Measurements from ENCODE around the gene FOXP1.

Gene FOXP1

DNA sequence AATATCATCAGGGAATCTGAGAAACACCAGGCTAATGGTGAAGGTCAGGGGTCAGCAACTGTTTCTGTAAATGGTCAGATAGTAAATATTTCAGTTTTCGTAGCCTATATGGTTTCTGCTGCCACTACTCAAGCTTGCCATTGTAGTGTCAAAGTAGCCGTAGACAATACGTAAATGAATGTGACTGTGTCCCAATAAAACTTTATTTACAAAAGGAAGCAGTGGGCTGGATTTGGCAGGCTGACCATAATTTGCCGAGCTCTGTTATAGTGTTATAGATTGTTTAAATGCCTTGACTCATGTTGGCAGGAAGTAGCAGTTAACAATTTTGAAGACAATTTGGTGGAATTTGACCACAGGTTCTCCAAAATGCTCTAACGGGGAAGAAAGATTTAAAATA lies 548.2 kb downstream of the FOXP1 start:
- H3K4me3 ChIP-seq (ENCODE audit: low read depth, low read length), result no peak overlapping the region
- peaks cover 23% of the 10 kb centered on the region for H3K4me1 ChIP-seq (ENCODE audit: control insufficient read depth, insufficient read depth, low read length)
- no peaks in the 10 kb centered on the region for H3K27me3 ChIP-seq (ENCODE audit: control insufficient read depth, insufficient read depth, low read length)
- H3K9ac ChIP-seq (ENCODE audit: low read depth, low read length), result no peak overlapping the region
- no peak overlapping the region for H3K27ac ChIP-seq (ENCODE audit: low read depth, low read length)
- H3K9me3 ChIP-seq (ENCODE audit: control insufficient read depth, insufficient read depth, low read length), result no peaks in the 10 kb centered on the region
- H3K36me3 ChIP-seq (ENCODE audit: control insufficient read depth, insufficient read depth, low read length), result peaks cover 15% of the 10 kb centered on the region; the same call in 1 of the 2 replicates

DNA sequence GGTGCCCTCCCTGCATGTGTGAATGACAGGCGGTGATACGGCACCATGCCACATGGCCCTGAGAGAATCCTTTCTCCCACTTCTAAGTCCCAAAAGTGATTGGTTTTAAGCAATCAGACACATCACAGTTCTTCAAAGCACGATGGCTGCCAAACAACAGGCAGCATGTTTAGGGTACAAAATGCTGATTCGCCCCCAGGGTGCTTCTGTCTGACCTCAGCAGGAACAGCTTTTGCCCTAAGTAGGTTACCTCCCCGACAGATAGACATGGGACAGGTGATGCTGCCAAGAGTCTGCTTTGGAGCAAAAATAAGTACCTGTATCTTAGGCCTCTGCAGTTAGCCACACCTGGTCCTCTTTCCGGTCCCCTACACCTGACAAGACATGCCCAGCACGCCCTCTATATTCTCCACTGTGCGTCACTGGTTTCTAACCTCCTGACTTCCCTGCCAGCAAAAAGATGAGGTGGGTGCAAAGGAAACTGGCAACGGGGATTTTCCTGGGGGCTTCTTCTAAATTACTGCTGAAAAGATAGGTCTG lies 549.8 kb downstream of the FOXP1 start:
- Histone ChIP-seq H3K9ac (ENCODE audit: low read depth, low read length) (no peak overlapping the region), H3K9me3 (ENCODE audit: control insufficient read depth, insufficient read depth, low read length) (no peaks in the 10 kb centered on the region), H3K27ac (ENCODE audit: low read depth, low read length) (no peak overlapping the region), H3K4me1 (ENCODE audit: control insufficient read depth, insufficient read depth, low read length) (peaks cover 23% of the 10 kb centered on the region), H3K36me3 (ENCODE audit: control insufficient read depth, insufficient read depth, low read length) (peaks cover under 1% of the 10 kb centered on the region; the same call in 1 of the 2 replicates), H3K27me3 (ENCODE audit: control insufficient read depth, insufficient read depth, low read length) (no peaks in the 10 kb centered on the region), H3K4me3 (ENCODE audit: low read depth, low read length) (no peak overlapping the region)

DNA sequence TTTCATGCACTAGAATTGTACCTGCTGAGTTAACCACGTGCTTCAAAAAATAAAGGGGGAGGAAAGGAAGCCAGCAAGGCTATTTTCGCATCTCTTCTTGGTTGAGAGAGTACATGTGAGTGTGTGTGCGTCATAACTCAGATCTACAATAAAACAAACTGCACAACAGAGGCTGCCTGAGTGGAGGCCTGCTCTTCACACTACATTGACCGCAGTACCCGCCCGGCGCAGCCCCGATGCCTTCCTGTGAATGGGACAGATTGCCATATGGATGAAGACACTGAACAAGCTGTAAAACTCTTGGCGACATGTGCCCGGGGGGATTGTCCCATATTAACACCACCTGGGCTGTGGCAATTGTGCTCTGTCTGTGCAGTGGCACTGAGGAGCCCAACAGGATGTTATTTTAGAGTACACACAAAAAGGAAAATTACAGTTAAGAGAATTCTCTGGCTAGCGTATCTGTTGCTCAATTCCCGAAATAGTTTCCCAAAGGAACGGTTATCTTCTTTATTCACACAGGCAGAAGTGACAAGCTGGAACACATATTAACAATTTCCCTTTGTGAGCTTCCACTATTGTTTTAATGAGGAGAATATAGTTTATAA lies 551.5 kb downstream of the FOXP1 start:
- H3K36me3 ChIP-seq (ENCODE audit: control insufficient read depth, insufficient read depth, low read length), result no peaks in the 10 kb centered on the region
- H3K4me3 ChIP-seq (ENCODE audit: low read depth, low read length), result no peak overlapping the region
- H3K9me3 ChIP-seq (ENCODE audit: control insufficient read depth, insufficient read depth, low read length), result no peaks in the 10 kb centered on the region
- peaks cover 23% of the 10 kb centered on the region for H3K4me1 ChIP-seq (ENCODE audit: control insufficient read depth, insufficient read depth, low read length)
- no peak overlapping the region for H3K9ac ChIP-seq (ENCODE audit: low read depth, low read length)
- no peak overlapping the region for H3K27ac ChIP-seq (ENCODE audit: low read depth, low read length)
- H3K27me3 ChIP-seq (ENCODE audit: control insufficient read depth, insufficient read depth, low read length), result no peaks in the 10 kb centered on the region

DNA sequence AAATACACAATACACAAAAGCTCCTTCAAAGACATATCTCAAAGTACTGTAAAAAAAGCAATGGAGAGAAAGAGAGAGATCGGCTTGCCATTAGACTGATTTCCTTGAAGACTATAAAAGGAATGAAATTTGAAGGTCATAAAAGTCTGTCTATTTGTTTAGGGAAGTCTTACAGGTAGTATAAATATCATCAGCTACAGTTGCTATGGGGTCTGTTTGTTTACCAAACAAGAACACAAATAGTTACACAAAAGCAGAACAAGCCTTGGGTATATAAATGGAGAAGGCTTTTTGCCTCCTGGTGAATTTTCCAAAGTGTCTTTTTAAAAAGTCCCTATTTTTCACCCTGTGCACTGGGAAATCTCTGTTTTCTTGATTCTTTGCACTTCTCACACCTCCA lies 552.3 kb downstream of the FOXP1 start:
- no peak overlapping the region for H3K9ac ChIP-seq (ENCODE audit: low read depth, low read length)
- no peak overlapping the region for H3K4me3 ChIP-seq (ENCODE audit: low read depth, low read length)
- H3K27ac ChIP-seq (ENCODE audit: low read depth, low read length), result no peak overlapping the region
- H3K27me3 ChIP-seq (ENCODE audit: control insufficient read depth, insufficient read depth, low read length), result no peaks in the 10 kb centered on the region
- peaks cover 23% of the 10 kb centered on the region for H3K4me1 ChIP-seq (ENCODE audit: control insufficient read depth, insufficient read depth, low read length)
- no peaks in the 10 kb centered on the region for H3K9me3 ChIP-seq (ENCODE audit: control insufficient read depth, insufficient read depth, low read length)
- H3K36me3 ChIP-seq (ENCODE audit: control insufficient read depth, insufficient read depth, low read length), result no peaks in the 10 kb centered on the region

DNA sequence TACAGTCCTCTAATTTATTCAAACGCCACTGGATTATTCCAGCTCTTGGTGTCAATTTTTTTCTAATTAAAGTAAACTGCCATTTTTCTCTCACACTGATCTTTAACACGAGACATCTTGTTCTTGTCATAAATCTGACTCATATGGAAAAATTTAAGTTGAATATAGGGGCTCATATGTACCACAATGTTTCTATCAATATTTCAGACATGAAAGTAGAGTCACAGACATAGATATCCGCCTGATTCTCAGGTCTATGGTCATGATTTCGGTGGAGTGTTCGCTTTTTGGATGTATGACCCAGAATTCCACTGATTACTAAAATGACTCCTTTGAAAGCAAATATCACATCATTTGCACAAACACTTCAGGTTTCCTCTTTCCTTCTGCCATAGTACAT lies 552.8 kb downstream of the FOXP1 start:
- H3K9ac ChIP-seq (ENCODE audit: low read depth, low read length), result no peak overlapping the region
- H3K4me3 ChIP-seq (ENCODE audit: low read depth, low read length), result no peak overlapping the region
- no peaks in the 10 kb centered on the region for H3K27me3 ChIP-seq (ENCODE audit: control insufficient read depth, insufficient read depth, low read length)
- H3K9me3 ChIP-seq (ENCODE audit: control insufficient read depth, insufficient read depth, low read length), result no peaks in the 10 kb centered on the region
- H3K27ac ChIP-seq (ENCODE audit: low read depth, low read length), result no peak overlapping the region
- peaks cover 23% of the 10 kb centered on the region for H3K4me1 ChIP-seq (ENCODE audit: control insufficient read depth, insufficient read depth, low read length)
- H3K36me3 ChIP-seq (ENCODE audit: control insufficient read depth, insufficient read depth, low read length), result no peaks in the 10 kb centered on the region

GRCh38 chr3:71029770-71030169 lies 553.8 kb downstream of the FOXP1 start:
- no peaks in the 10 kb centered on the region for H3K9me3 ChIP-seq (ENCODE audit: control insufficient read depth, insufficient read depth, low read length)
- H3K4me3 ChIP-seq (ENCODE audit: low read depth, low read length), result no peak overlapping the region
- H3K27ac ChIP-seq (ENCODE audit: low read depth, low read length), result no peak overlapping the region
- no peak overlapping the region for H3K9ac ChIP-seq (ENCODE audit: low read depth, low read length)
- H3K4me1 ChIP-seq (ENCODE audit: control insufficient read depth, insufficient read depth, low read length), result peaks cover 23% of the 10 kb centered on the region
- no peaks in the 10 kb centered on the region for H3K36me3 ChIP-seq (ENCODE audit: control insufficient read depth, insufficient read depth, low read length)
- H3K27me3 ChIP-seq (ENCODE audit: control insufficient read depth, insufficient read depth, low read length), result no peaks in the 10 kb centered on the region

- H3K9ac ChIP-seq (ENCODE audit: low read depth, low read length), result no peak overlapping the region
- no peaks in the 10 kb centered on the region for H3K27me3 ChIP-seq (ENCODE audit: control insufficient read depth, insufficient read depth, low read length)
- no peak overlapping the region for H3K27ac ChIP-seq (ENCODE audit: low read depth, low read length)
- no peaks in the 10 kb centered on the region for H3K9me3 ChIP-seq (ENCODE audit: control insufficient read depth, insufficient read depth, low read length)
- H3K36me3 ChIP-seq (ENCODE audit: control insufficient read depth, insufficient read depth, low read length), result no peaks in the 10 kb centered on the region
- no peak overlapping the region for H3K4me3 ChIP-seq (ENCODE audit: low read depth, low read length)
- H3K4me1 ChIP-seq (ENCODE audit: control insufficient read depth, insufficient read depth, low read length), result peaks cover 21% of the 10 kb centered on the region
These were observed 554.7 kb downstream of the FOXP1 start for GRCh38 chr3:71028802-71029201.

DNA sequence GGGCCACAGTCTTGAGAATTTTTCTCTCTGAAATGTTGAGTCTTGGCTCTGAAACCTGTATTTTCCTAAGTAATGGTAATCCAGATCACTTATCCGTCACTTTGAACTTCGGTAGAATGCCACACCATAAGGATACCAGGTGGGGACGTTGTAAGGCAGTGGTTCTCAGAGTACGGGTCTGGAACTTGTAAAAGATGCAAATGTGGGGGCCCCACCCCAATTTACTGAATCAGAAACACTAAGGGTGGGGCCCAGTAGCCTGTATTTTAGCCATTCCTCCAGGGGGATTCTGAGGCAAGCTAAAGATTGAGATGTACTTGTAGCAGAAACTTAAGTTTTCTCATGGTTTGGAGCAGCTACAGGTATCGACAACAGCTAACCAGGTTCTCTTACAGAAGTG lies 555.3 kb downstream of the FOXP1 start:
- Histone ChIP-seq H3K36me3 (ENCODE audit: control insufficient read depth, insufficient read depth, low read length) (no peaks in the 10 kb centered on the region), H3K27ac (ENCODE audit: low read depth, low read length) (no peak overlapping the region), H3K27me3 (ENCODE audit: control insufficient read depth, insufficient read depth, low read length) (no peaks in the 10 kb centered on the region), H3K9ac (ENCODE audit: low read depth, low read length) (no peak overlapping the region), H3K4me1 (ENCODE audit: control insufficient read depth, insufficient read depth, low read length) (peaks cover 19% of the 10 kb centered on the region), H3K9me3 (ENCODE audit: control insufficient read depth, insufficient read depth, low read length) (no peaks in the 10 kb centered on the region), H3K4me3 (ENCODE audit: low read depth, low read length) (no peak overlapping the region)

- H3K4me1 ChIP-seq (ENCODE audit: control insufficient read depth, insufficient read depth, low read length), result peaks cover 12% of the 10 kb centered on the region
- no peak overlapping the region for H3K27ac ChIP-seq (ENCODE audit: low read depth, low read length)
- no peak overlapping the region for H3K9ac ChIP-seq (ENCODE audit: low read depth, low read length)
- H3K36me3 ChIP-seq (ENCODE audit: control insufficient read depth, insufficient read depth, low read length), result no peaks in the 10 kb centered on the region
- H3K9me3 ChIP-seq (ENCODE audit: control insufficient read depth, insufficient read depth, low read length), result no peaks in the 10 kb centered on the region
- no peaks in the 10 kb centered on the region for H3K27me3 ChIP-seq (ENCODE audit: control insufficient read depth, insufficient read depth, low read length)
- H3K4me3 ChIP-seq (ENCODE audit: low read depth, low read length), result no peak overlapping the region
These were observed 556.6 kb downstream of the FOXP1 start for GRCh38 chr3:71026634-71027578.

GRCh38 chr3:71025516-71025915 lies 558.0 kb downstream of the FOXP1 start:
- no peak overlapping the region for H3K4me3 ChIP-seq (ENCODE audit: low read depth, low read length)
- no peaks in the 10 kb centered on the region for H3K36me3 ChIP-seq (ENCODE audit: control insufficient read depth, insufficient read depth, low read length)
- no peaks in the 10 kb centered on the region for H3K27me3 ChIP-seq (ENCODE audit: control insufficient read depth, insufficient read depth, low read length)
- H3K9me3 ChIP-seq (ENCODE audit: control insufficient read depth, insufficient read depth, low read length), result no peaks in the 10 kb centered on the region
- H3K27ac ChIP-seq (ENCODE audit: low read depth, low read length), result no peak overlapping the region
- no peak overlapping the region for H3K9ac ChIP-seq (ENCODE audit: low read depth, low read length)
- peaks cover 9% of the 10 kb centered on the region for H3K4me1 ChIP-seq (ENCODE audit: control insufficient read depth, insufficient read depth, low read length)

- H3K4me3 ChIP-seq (ENCODE audit: low read depth, low read length), result no peak overlapping the region
- H3K9me3 ChIP-seq (ENCODE audit: control insufficient read depth, insufficient read depth, low read length), result no peaks in the 10 kb centered on the region
- H3K27ac ChIP-seq (ENCODE audit: low read depth, low read length), result no peak overlapping the region
- H3K9ac ChIP-seq (ENCODE audit: low read depth, low read length), result no peak overlapping the region
- no peaks in the 10 kb centered on the region for H3K27me3 ChIP-seq (ENCODE audit: control insufficient read depth, insufficient read depth, low read length)
- no peaks in the 10 kb centered on the region for H3K36me3 ChIP-seq (ENCODE audit: control insufficient read depth, insufficient read depth, low read length)
- H3K4me1 ChIP-seq (ENCODE audit: control insufficient read depth, insufficient read depth, low read length), result peaks cover 9% of the 10 kb centered on the region
These were observed 558.5 kb downstream of the FOXP1 start for GRCh38 chr3:71025010-71025409.
